Tibial nerve (tissue), 4 donors: ENCODE measurements around the gene CNTF. TPM values are rescaled to one million over a fixed set of nuclear protein-coding genes. Genes with fewer than 3 reads are reported as not detected.
A peak's percentile ranks its signal among the peaks of the same experiment; 100 is the strongest.

Experiments used
- DNase-seq, 2 donors: peaks; one replicate each; pipeline ENCODE4 v3.0.0-alpha.2; 2019; ENCODE audit warnings: low spot score in 2 of 2
- H3K27ac ChIP-seq, 4 donors: fragments of 200-600 bp; sonication (generic) in 3 of 4; one replicate each; pipeline ENCODE4 v1.5.1; 2017 to 2019; ENCODE audit warnings: mild to moderate bottlenecking in 1 of 4
- H3K27me3 ChIP-seq, 2 donors: fragments of 200-600 bp; sonication (generic) in 1 of 2; one replicate each; pipeline versions ENCODE4 v1.5.1 to v1.6.0; 2017 to 2019
- H3K36me3 ChIP-seq, 3 donors: fragments of 200-600 bp; sonication (generic); one replicate each; pipeline ENCODE4 v1.5.1; 2018 to 2019
- H3K4me1 ChIP-seq, 4 donors: fragments of 200-600 bp; sonication (generic) in 3 of 4; one replicate each; pipeline ENCODE4 v1.5.1; 2017 to 2019
- H3K4me3 ChIP-seq, 4 donors: fragments of 200-600 bp; sonication (generic) in 3 of 4; one replicate each; pipeline ENCODE4 v1.5.1; 2017 to 2019; ENCODE audit warnings: mild to moderate bottlenecking in 1 of 4, moderate library complexity in 1 of 4
- H3K9me3 ChIP-seq, 4 donors: fragments of 200-600 bp; sonication (generic) in 3 of 4; one replicate each; pipeline ENCODE4 v1.5.1; 2017 to 2019
- EP300 ChIP-seq, 2 donors: sonication (generic); formaldehyde crosslinking; IDR thresholded peaks; one replicate each; pipeline ENCODE4 v1.6.1; 2017; ENCODE audit warnings: antibody characterized with exemption in 2 of 2, mild to moderate bottlenecking in 1 of 2
- POLR2A ChIP-seq, 2 donors: fragments of 450-650 bp; IDR thresholded peaks; one replicate each; pipeline ENCODE4 v1.6.1; 2017; ENCODE audit warnings: antibody characterized with exemption in 2 of 2, mild to moderate bottlenecking in 2 of 2, moderate library complexity in 2 of 2
- WGBS, 2 donors: methylation state at CpG; one replicate each; pipeline ENCODE4 v1.1.5; 2018; 5-methylcytosine and 5-hydroxymethylcytosine counted together
- total RNA-seq, 4 donors: library from RNA; depleted of rRNA; stranded (reverse); fragments of >200 nt; gene quantifications; one replicate each; pipeline ENCODE4 v1.1.0, GENCODE V29; 2016
- TF ChIP-seq, protein P1 (sequence below), 5 experiments: fragments of 200-600 bp in 3 of 5; fragments of 450-650 bp in 2 of 5; sonication (generic) in 3 of 5; IDR thresholded peaks; one replicate each; pipeline ENCODE4 v1.5.1; 2016 to 2019; ENCODE audit warnings: antibody characterized with exemption in 5 of 5, mild to moderate bottlenecking in 3 of 5, moderate library complexity in 2 of 5

The CNTF gene
- total RNA-seq, 4 donors from 2014 or later: 53.7 to 342 (median 305) TPM

DNA sequence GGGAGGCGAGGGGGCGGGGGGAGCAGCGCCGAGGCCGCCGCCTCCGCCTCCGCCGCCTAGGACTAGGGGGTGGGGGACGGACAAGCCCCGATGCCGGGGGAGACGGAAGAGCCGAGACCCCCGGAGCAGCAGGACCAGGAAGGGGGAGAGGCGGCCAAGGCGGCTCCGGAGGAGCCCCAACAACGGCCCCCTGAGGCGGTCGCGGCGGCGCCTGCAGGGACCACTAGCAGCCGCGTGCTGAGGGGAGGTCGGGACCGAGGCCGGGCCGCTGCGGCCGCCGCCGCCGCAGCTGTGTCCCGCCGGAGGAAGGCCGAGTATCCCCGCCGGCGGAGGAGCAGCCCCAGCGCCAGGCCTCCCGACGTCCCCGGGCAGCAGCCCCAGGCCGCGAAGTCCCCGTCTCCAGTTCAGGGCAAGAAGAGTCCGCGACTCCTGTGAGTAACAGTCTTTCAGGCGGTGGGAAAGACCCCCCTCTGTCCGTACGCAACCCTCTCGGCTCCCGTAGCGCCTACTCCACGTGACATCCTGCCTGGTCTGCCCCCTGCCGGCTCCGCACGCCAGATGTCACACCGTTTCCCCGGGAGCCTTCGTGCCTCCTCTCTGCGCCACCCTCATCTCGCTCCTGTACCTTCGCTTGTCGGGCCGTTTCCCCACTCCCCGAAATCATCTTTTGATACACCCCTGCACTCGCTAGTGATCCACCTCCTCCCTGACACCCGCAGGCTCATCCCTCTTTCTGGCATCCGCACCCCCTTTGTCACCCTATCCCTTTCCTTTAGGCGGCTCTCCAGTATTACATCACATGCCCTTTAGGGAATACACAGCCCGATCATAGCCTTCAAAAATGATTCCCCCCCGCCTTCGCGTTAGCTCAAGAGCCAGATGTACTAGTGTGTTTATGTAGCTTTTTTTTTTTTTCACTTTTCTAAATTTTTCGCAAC lies 43.0 kb upstream of the CNTF start:
- H3K9me3 ChIP-seq: no peaks in the 10 kb centered on the region
- 0 to 1% methylated on average over 40 to 48 of the region's 78 CpGs for WGBS, 2 donors
- H3K27me3 ChIP-seq: no peaks in the 10 kb centered on the region
- H3K4me3 ChIP-seq: peak overlapping the region; percentile 88 to 100 (median 98)
- peak overlapping the region; percentile 99 to 100 (median 100) for H3K27ac ChIP-seq
- TF ChIP-seq POLR2A (IDR thresholded peaks at IDR 0.05) (peak; percentile 60 to 61), EP300 (IDR thresholded peaks at IDR 0.05) (peak; percentile 58 to 98)
- TF ChIP-seq, protein P1, sequence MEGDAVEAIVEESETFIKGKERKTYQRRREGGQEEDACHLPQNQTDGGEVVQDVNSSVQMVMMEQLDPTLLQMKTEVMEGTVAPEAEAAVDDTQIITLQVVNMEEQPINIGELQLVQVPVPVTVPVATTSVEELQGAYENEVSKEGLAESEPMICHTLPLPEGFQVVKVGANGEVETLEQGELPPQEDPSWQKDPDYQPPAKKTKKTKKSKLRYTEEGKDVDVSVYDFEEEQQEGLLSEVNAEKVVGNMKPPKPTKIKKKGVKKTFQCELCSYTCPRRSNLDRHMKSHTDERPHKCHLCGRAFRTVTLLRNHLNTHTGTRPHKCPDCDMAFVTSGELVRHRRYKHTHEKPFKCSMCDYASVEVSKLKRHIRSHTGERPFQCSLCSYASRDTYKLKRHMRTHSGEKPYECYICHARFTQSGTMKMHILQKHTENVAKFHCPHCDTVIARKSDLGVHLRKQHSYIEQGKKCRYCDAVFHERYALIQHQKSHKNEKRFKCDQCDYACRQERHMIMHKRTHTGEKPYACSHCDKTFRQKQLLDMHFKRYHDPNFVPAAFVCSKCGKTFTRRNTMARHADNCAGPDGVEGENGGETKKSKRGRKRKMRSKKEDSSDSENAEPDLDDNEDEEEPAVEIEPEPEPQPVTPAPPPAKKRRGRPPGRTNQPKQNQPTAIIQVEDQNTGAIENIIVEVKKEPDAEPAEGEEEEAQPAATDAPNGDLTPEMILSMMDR (IDR thresholded peaks at IDR 0.05): peak; percentile 78 to 98 (median 84)
- DNase-seq: peak; percentile 86 to 96
- H3K4me1 ChIP-seq: peaks cover 0 to 72% (median 49%) of the 10 kb centered on the region in 4 donors
- H3K36me3 ChIP-seq: no peaks in the 10 kb centered on the region

DNA sequence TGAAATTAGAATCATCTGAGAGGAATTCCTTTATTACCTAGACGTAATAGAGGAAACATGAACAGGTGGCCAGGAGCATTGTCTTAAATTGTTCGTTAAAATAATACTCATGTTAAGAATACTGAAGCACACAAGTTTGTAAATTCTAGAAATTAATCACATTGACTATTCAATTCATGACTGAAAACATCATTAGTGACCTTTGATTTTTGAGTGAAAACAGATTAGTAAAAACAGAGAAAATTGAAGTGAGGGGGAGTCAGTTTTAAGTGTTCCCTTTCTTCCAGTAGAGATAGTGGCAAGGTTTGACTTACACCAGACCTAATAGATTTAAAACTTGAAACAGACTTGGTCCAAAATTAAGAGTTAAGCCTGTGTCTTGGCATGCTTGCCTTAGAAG lies 42.2 kb upstream of the CNTF start:
- TF ChIP-seq EP300 (IDR thresholded peaks at IDR 0.05): no peak
- TF ChIP-seq, protein P1 (IDR thresholded peaks at IDR 0.05): no peak
- TF ChIP-seq POLR2A (IDR thresholded peaks at IDR 0.05): no peak
- H3K27me3 ChIP-seq: no peaks in the 10 kb centered on the region
- peak overlapping the region; percentile 88 to 100 (median 98) for H3K4me3 ChIP-seq
- peaks cover 0 to 72% (median 46%) of the 10 kb centered on the region in 4 donors for H3K4me1 ChIP-seq
- no peak for DNase-seq
- H3K27ac ChIP-seq: peak overlapping the region; percentile 99 to 100 (median 100)
- H3K9me3 ChIP-seq: no peaks in the 10 kb centered on the region
- H3K36me3 ChIP-seq: no peaks in the 10 kb centered on the region
- 11 to 14% methylated on average over 2 of the region's 2 CpGs for WGBS, 2 donors

DNA sequence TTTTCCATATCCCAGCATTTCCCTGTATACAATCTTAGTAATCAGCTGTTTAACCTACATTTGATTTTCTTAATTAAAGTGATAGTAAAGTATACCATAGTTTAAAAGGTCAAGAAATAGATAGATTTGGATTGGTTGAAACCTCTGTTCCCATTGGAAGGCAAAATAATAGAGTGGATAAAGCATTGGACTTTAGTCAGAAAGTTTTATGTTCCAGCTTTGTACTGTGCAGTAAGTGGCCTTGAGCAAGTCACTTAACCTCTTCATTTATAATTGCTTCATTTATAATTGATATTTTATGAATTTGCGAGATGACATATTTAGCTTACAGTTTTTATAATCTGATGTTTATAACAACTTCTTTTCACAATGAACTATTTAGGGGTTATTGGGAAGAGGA lies 40.0 kb upstream of the CNTF start:
- WGBS, 2 donors: 81 to 82% methylated on average over 1 of the region's 1 CpG
- Histone ChIP-seq H3K27me3 (no peaks in the 10 kb centered on the region), H3K9me3 (no peaks in the 10 kb centered on the region), H3K36me3 (no peaks in the 10 kb centered on the region), H3K27ac (no peak overlapping the region), H3K4me1 (peaks cover 0 to 68% (median 28%) of the 10 kb centered on the region in 4 donors), H3K4me3 (no peak overlapping the region)
- DNase-seq: no peak
- TF ChIP-seq, protein P1 (IDR thresholded peaks at IDR 0.05): no peak
- TF ChIP-seq EP300 (IDR thresholded peaks at IDR 0.05): no peak
- no peak for TF ChIP-seq POLR2A (IDR thresholded peaks at IDR 0.05)

DNA sequence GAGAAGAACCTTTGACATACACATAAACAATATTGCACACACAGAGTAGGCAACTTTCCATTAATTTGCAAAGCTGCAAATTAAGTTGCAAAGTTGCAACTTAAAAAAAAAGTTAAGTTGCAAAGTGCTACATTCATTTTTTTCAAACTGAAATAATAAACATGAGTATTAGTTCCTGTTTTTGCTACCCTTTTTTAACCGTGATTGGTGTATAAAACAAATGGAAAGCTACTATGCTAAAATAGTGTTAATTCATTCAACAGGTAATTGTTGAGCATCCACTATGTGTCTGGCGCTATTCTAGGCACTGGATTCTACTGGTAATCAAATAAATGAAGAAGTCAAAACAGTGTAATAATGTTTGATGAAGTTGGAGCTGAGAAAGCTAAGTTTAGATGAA lies 35.5 kb upstream of the CNTF start:
- Histone ChIP-seq H3K36me3 (peaks cover 0 to 3% (median 0%) of the 10 kb centered on the region in 3 donors), H3K27ac (no peak overlapping the region), H3K4me3 (no peak overlapping the region), H3K9me3 (no peaks in the 10 kb centered on the region), H3K4me1 (peaks cover 0 to 63% (median 17%) of the 10 kb centered on the region in 4 donors), H3K27me3 (no peaks in the 10 kb centered on the region)
- no peak for DNase-seq
- TF ChIP-seq EP300 (IDR thresholded peaks at IDR 0.05): no peak
- 86 to 88% methylated on average over 2 of the region's 2 CpGs for WGBS, 2 donors

DNA sequence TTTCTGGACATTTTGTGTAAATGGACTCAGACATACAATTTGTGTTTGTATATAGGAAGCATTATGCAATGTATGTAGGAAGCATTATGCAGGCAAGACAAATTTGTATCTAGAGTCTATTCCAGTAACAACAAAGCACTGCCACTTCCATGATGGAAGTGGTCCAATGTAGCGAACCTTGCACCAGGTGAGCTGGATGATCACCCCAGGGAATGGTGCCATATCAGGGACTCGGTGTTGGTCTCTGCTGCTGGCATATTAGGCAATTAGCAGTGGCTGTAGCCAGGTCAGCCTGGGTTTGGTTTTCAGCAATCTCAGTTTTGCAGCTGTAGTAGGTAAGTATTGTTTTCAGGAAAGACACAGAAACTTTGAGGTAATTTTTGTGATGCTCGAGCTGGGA lies 30.8 kb upstream of the CNTF start:
- WGBS, 2 donors: 98% methylated on average over 3 of the region's 3 CpGs
- H3K27me3 ChIP-seq: no peaks in the 10 kb centered on the region
- no peak for TF ChIP-seq POLR2A (IDR thresholded peaks at IDR 0.05)
- TF ChIP-seq, protein P1 (IDR thresholded peaks at IDR 0.05): no peak
- TF ChIP-seq EP300 (IDR thresholded peaks at IDR 0.05): no peak
- H3K36me3 ChIP-seq: peaks cover 0 to 3% (median 0%) of the 10 kb centered on the region in 3 donors
- peaks cover 0 to 47% (median 7%) of the 10 kb centered on the region in 4 donors for H3K4me1 ChIP-seq
- H3K9me3 ChIP-seq: no peaks in the 10 kb centered on the region
- no peak overlapping the region for H3K4me3 ChIP-seq
- no peak overlapping the region for H3K27ac ChIP-seq
- no peak for DNase-seq
